CD4-positive, alpha-beta T cell (primary cell): ENCODE measurements around the gene CNGA3. TPM values are rescaled to one million over a fixed set of nuclear protein-coding genes. Genes with fewer than 3 reads are reported as not detected.
"Not testable (repeated sequence)": the region's sequence is repeated elsewhere in the genome, so short reads cannot be mapped to it uniquely, and the experiment has no call there.

ENCODE experiments used
- ATAC-seq: fragments of 200-7000 bp; cut with Tn5 transposase; one replicate; pipeline ENCODE4 v1.10.0; 2022; ENCODE audit warnings: mild to moderate bottlenecking; ENCODE audit not compliant: poor library complexity
- CTCF ChIA-PET: fragments of 350-600 bp; sonication (Branson Sonifier 250); formaldehyde crosslinking; loops from one replicate; lab custom pipeline; 2021; ENCODE audit warnings: antibody characterized with exemption, inconsistent platforms; lab: Charles Lee
- POLR2A ChIA-PET: fragments of 350-600 bp; sonication (Branson Sonifier 250); formaldehyde crosslinking; loops from one replicate; lab custom pipeline; 2021; ENCODE audit warnings: antibody characterized with exemption, inconsistent platforms; lab: Charles Lee
- DNase-seq, 14 experiments: peaks; one replicate each; pipeline ENCODE4 v3.0.0-alpha.2; 2013 to 2020; ENCODE audit warnings: mixed read lengths in 2 of 14
- H3K27ac ChIP-seq, 2 donors: one replicate each; pipeline versions ENCODE4 v1.5.1 to v1.7.0; 2013; ENCODE audit warnings: low read length in 2 of 2, low read depth in 1 of 2, mild to moderate bottlenecking in 1 of 2
- H3K27me3 ChIP-seq, 2 experiments: 1 replicate in 1 of 2; 2 replicates in 1 of 2; pipeline versions ENCODE4 v1.6.1 to v1.7.0; 2013; ENCODE audit warnings: low read length in 2 of 2, control low read depth in 1 of 2, mild to moderate bottlenecking in 1 of 2, moderate library complexity in 1 of 2; ENCODE audit not compliant: insufficient read depth in 2 of 2, control insufficient read depth in 1 of 2
- H3K36me3 ChIP-seq: one replicate; pipeline ENCODE4 v1.6.1; 2013; ENCODE audit warnings: low read length, control low read depth; ENCODE audit not compliant: insufficient read depth
- H3K4me1 ChIP-seq: one replicate; pipeline ENCODE4 v1.6.1; 2013; ENCODE audit warnings: low read length, control low read depth; ENCODE audit not compliant: insufficient read depth
- H3K4me3 ChIP-seq: one replicate; pipeline ENCODE4 v1.5.1; 2013; ENCODE audit warnings: mild to moderate bottlenecking, low read length, moderate library complexity
- H3K9me3 ChIP-seq, 2 experiments: 1 replicate in 1 of 2; 2 replicates in 1 of 2; pipeline versions ENCODE4 v1.6.1 to v1.7.0; 2013; ENCODE audit warnings: low read length in 2 of 2, mild to moderate bottlenecking in 2 of 2, control low read depth in 1 of 2, moderate library complexity in 1 of 2; ENCODE audit not compliant: control insufficient read depth in 1 of 2, insufficient read depth in 1 of 2
- H3K27ac Mint-ChIP-seq: one replicate; pipeline ENCODE4 v1.8.0; 2020; ENCODE audit warnings: mixed read lengths
- H3K27me3 Mint-ChIP-seq: one replicate; pipeline ENCODE4 v1.8.0; 2021; ENCODE audit warnings: mixed read lengths
- H3K36me3 Mint-ChIP-seq: one replicate; pipeline ENCODE4 v1.8.0; 2021; ENCODE audit warnings: low read depth, mixed read lengths
- H3K4me1 Mint-ChIP-seq: one replicate; pipeline ENCODE4 v1.8.0; 2021; ENCODE audit warnings: low read depth, mixed read lengths
- H3K4me3 Mint-ChIP-seq: one replicate; pipeline ENCODE4 v1.8.0; 2020; ENCODE audit warnings: mild to moderate bottlenecking, mixed read lengths
- H3K9me3 Mint-ChIP-seq: one replicate; pipeline ENCODE4 v1.8.0; 2020; ENCODE audit warnings: mixed read lengths
- CTCF ChIP-seq: fragments of 200-600 bp; IDR thresholded peaks from one replicate; pipeline ENCODE4 v1.8.0; 2022; ENCODE audit warnings: antibody characterized with exemption, mild to moderate bottlenecking
- intact Hi-C, 2 experiments: fragments of 100-400 bp; cut with DNase I in 1 of 2; cut with micrococcal nuclease in 1 of 2; formaldehyde crosslinking; loops; one replicate each; pipeline versions ENCODE4 v1.15.1 to v1.9.0; 2023 to 2025; cut with DNase I, micrococcal nuclease
- total RNA-seq, 174 experiments: library from RNA in 2 of 174; stranded (reverse) in 2 of 174; gene quantifications; one replicate each; pipeline ENCODE4 v1.2.3 and lab custom pipeline; 2021 to 2026

The CNGA3 gene
- total RNA-seq, 2 experiments from 2014 or later = not detected

GRCh38 chr2:98405301-98405700, 59.0 kb downstream of the CNGA3 start:
- Histone ChIP-seq H3K36me3 (no peaks in the 10 kb centered on the region), H3K4me1 (no peaks in the 10 kb centered on the region), H3K27ac (no peak overlapping the region), H3K4me3 (no peak overlapping the region), H3K27me3 (no peaks in the 10 kb centered on the region), H3K9me3 (no peaks in the 10 kb centered on the region)
- CTCF ChIA-PET = no interaction called here
- no peaks in the 10 kb centered on the region for H3K4me1 Mint-ChIP-seq
- intact Hi-C loops = no loop called here
- no peaks in the 10 kb centered on the region for H3K9me3 Mint-ChIP-seq
- ATAC-seq (no peak), DNase-seq (no peak)
- no peaks in the 10 kb centered on the region for H3K36me3 Mint-ChIP-seq
- no peak overlapping the region for H3K27ac Mint-ChIP-seq
- no peak for TF ChIP-seq CTCF
- H3K4me3 Mint-ChIP-seq = no peak overlapping the region
- POLR2A ChIA-PET = no interaction called here
- H3K27me3 Mint-ChIP-seq = no peaks in the 10 kb centered on the region

GRCh38 chr2:98408155-98408554, 61.9 kb downstream of the CNGA3 start:
- Histone ChIP-seq H3K4me3 (no peak overlapping the region), H3K27me3 (no peaks in the 10 kb centered on the region), H3K36me3 (no peaks in the 10 kb centered on the region), H3K9me3 (no peaks in the 10 kb centered on the region), H3K27ac (no peak overlapping the region), H3K4me1 (peaks cover 4% of the 10 kb centered on the region)
- DNase-seq (no peak), ATAC-seq (no peak)
- H3K4me1 Mint-ChIP-seq = peaks cover 6% of the 10 kb centered on the region
- H3K27ac Mint-ChIP-seq = no peak overlapping the region
- TF ChIP-seq CTCF = no peak
- POLR2A ChIA-PET = no interaction called here
- no peaks in the 10 kb centered on the region for H3K36me3 Mint-ChIP-seq
- no peaks in the 10 kb centered on the region for H3K27me3 Mint-ChIP-seq
- H3K9me3 Mint-ChIP-seq = no peaks in the 10 kb centered on the region
- CTCF ChIA-PET = no interaction called here
- no peak overlapping the region for H3K4me3 Mint-ChIP-seq
- intact Hi-C loops = no loop called here

GRCh38 chr2:98412751-98413458, 66.6 kb downstream of the CNGA3 start:
- ChIA-PET POLR2A (interaction anchor here (1.0 kb wide), 1 partner anchor 106 kb away, joined by 3 read pairs; no protein-coding TSS in a partner anchor), CTCF (interaction anchor here (0.7 to 2.3 kb wide), 13 partner anchors 32 to 223 kb away, joined by 3 to 7 read pairs (median 4); no protein-coding TSS in a partner anchor)
- Histone ChIP-seq H3K27me3 (no peaks in the 10 kb centered on the region), H3K9me3 (peaks cover 0 to 6% of the 10 kb centered on the region in 2 experiments), H3K4me3 (no peak overlapping the region), H3K36me3 (no peaks in the 10 kb centered on the region), H3K27ac (no peak overlapping the region), H3K4me1 (peaks cover 9% of the 10 kb centered on the region)
- Mint-ChIP-seq H3K4me1 (peaks cover 6% of the 10 kb centered on the region), H3K4me3 (no peak overlapping the region), H3K36me3 (no peaks in the 10 kb centered on the region), H3K27me3 (no peaks in the 10 kb centered on the region), H3K9me3 (no peaks in the 10 kb centered on the region), H3K27ac (no peak overlapping the region)
- ATAC-seq (peak; percentile 92), DNase-seq (peak in 13 of 14 experiments; percentile 5 to 88 (median 41))
- TF ChIP-seq CTCF = peak; percentile 82
- intact Hi-C loops = loop anchor here (1.0 to 10.0 kb wide), 8 partner anchors 34 to 654 kb away; no protein-coding TSS in a partner anchor

GRCh38 chr2:98414246-98414645, 68.0 kb downstream of the CNGA3 start:
- ATAC-seq, H3K9me3 ChIP-seq, H3K27me3 Mint-ChIP-seq, H3K9me3 Mint-ChIP-seq, POLR2A ChIA-PET, H3K36me3 ChIP-seq, H3K27ac Mint-ChIP-seq, H3K4me1 Mint-ChIP-seq, CTCF ChIA-PET, H3K4me3 ChIP-seq, DNase-seq, H3K4me3 Mint-ChIP-seq, H3K27ac ChIP-seq, H3K4me1 ChIP-seq, H3K36me3 Mint-ChIP-seq, H3K27me3 ChIP-seq: not testable (repeated sequence)
- intact Hi-C loops = loop anchor here (5.0 to 10.0 kb wide), 5 partner anchors 33 to 653 kb away; no protein-coding TSS in a partner anchor

- H3K4me3 Mint-ChIP-seq, H3K27me3 ChIP-seq, H3K9me3 ChIP-seq, DNase-seq, H3K4me1 ChIP-seq, ATAC-seq, H3K36me3 Mint-ChIP-seq, H3K9me3 Mint-ChIP-seq, H3K4me3 ChIP-seq, H3K27ac Mint-ChIP-seq, H3K4me1 Mint-ChIP-seq, H3K36me3 ChIP-seq, H3K27me3 Mint-ChIP-seq, H3K27ac ChIP-seq: not testable (repeated sequence)
- intact Hi-C loops = loop anchor here in 1 of 2 experiments (10.0 kb wide), 1 partner anchor 419 kb away; no protein-coding TSS in a partner anchor
- CTCF ChIA-PET = interaction anchor here (0.9 kb wide), 1 partner anchor 13 kb away, joined by 3 read pairs; no protein-coding TSS in a partner anchor
- POLR2A ChIA-PET = interaction anchor here (1.4 kb wide), 1 partner anchor 37 kb away, joined by 3 read pairs; no protein-coding TSS in a partner anchor
Measured at GRCh38 chr2:98415719-98416248, 69.5 kb downstream of the CNGA3 start.
